H9 (cell line): Measurements from ENCODE around the gene INPP5E. TPM values are rescaled to one million over a fixed set of nuclear protein-coding genes. Genes with fewer than 3 reads are reported as not detected.

Experiments used
- DNase-seq: peaks from one replicate; pipeline ENCODE4 v3.0.0-alpha.2; 2017
- H2AFZ ChIP-seq: one replicate; pipeline ENCODE4 v1.6.1; 2013; ENCODE audit warnings: mild to moderate bottlenecking, low read length, control low read depth, moderate library complexity
- H2AK5ac ChIP-seq: 2 replicates; pipeline ENCODE4 v1.6.1; 2013; ENCODE audit warnings: low read length, control low read depth, mixed read lengths; ENCODE audit not compliant: insufficient read length
- H2BK120ac ChIP-seq: one replicate; pipeline ENCODE4 v1.6.1; 2013; ENCODE audit warnings: low read depth, mild to moderate bottlenecking, low read length, control low read depth, inconsistent platforms; ENCODE audit not compliant: poor library complexity, severe bottlenecking
- H2BK12ac ChIP-seq: 2 replicates; pipeline ENCODE4 v1.6.1; 2013; ENCODE audit warnings: low read length, control low read depth, mixed read lengths, low read depth; ENCODE audit not compliant: insufficient read length
- H2BK15ac ChIP-seq: 2 replicates; pipeline ENCODE4 v1.6.1; 2013; ENCODE audit warnings: low read depth, low read length, control low read depth
- H2BK20ac ChIP-seq: one replicate; pipeline ENCODE4 v1.6.1; 2013; ENCODE audit warnings: low read depth, mild to moderate bottlenecking, low read length, control low read depth, inconsistent platforms; ENCODE audit not compliant: poor library complexity, severe bottlenecking
- H2BK5ac ChIP-seq: 2 replicates; pipeline ENCODE4 v1.6.1; 2013; ENCODE audit warnings: low read length, control low read depth, mixed read lengths; ENCODE audit not compliant: insufficient read length
- H3K14ac ChIP-seq: 2 replicates; pipeline ENCODE4 v1.6.1; 2013; ENCODE audit warnings: low read length, control low read depth; ENCODE audit not compliant: insufficient read depth
- H3K18ac ChIP-seq: 2 replicates; pipeline ENCODE4 v1.6.1; 2013; ENCODE audit warnings: low read depth, mild to moderate bottlenecking, mixed read lengths, low read length, control low read depth; ENCODE audit not compliant: insufficient read length
- H3K23ac ChIP-seq: 2 replicates; pipeline ENCODE4 v1.6.1; 2013; ENCODE audit warnings: low read length, control low read depth, mixed read lengths, low read depth; ENCODE audit not compliant: insufficient read length
- H3K23me2 ChIP-seq: 2 replicates; pipeline ENCODE4 v1.6.1; 2013; ENCODE audit warnings: low read depth, mild to moderate bottlenecking, mixed read lengths, low read length, control low read depth; ENCODE audit not compliant: insufficient read length, poor library complexity, severe bottlenecking
- H3K27ac ChIP-seq: 2 replicates; pipeline ENCODE4 v1.5.1; 2013; ENCODE audit warnings: low read length, control low read depth, mixed read lengths, low read depth; ENCODE audit not compliant: insufficient read length
- H3K27me3 ChIP-seq: 2 replicates; pipeline ENCODE4 v1.6.1; 2013; ENCODE audit warnings: low read length, control low read depth, inconsistent platforms; ENCODE audit not compliant: insufficient read depth
- H3K4ac ChIP-seq: 2 replicates; pipeline ENCODE4 v1.6.1; 2013; ENCODE audit warnings: low read depth, mild to moderate bottlenecking, control low read depth, inconsistent platforms, low read length, moderate library complexity
- H3K4me1 ChIP-seq: 2 replicates; pipeline ENCODE4 v1.6.1; 2013; ENCODE audit warnings: low read length, control low read depth, inconsistent platforms; ENCODE audit not compliant: insufficient read depth
- H3K4me2 ChIP-seq: 2 replicates; pipeline ENCODE4 v1.6.1; 2013; ENCODE audit warnings: low read length, control low read depth, mixed read lengths; ENCODE audit not compliant: insufficient read length, insufficient read depth
- H3K56ac ChIP-seq: 2 replicates; pipeline ENCODE4 v1.6.1; 2013; ENCODE audit warnings: low read depth, mild to moderate bottlenecking, mixed read lengths, low read length, control low read depth; ENCODE audit not compliant: insufficient read length
- H3K79me1 ChIP-seq: 2 replicates; pipeline ENCODE4 v1.6.1; 2013; ENCODE audit warnings: low read depth, mild to moderate bottlenecking, moderate library complexity, low read length, control low read depth, inconsistent platforms; ENCODE audit not compliant: insufficient read depth, poor library complexity, severe bottlenecking
- H3K79me2 ChIP-seq: 2 replicates; pipeline ENCODE4 v1.6.1; 2013; ENCODE audit warnings: low read length, control low read depth, inconsistent platforms; ENCODE audit not compliant: insufficient read depth
- H3K9ac ChIP-seq: 2 replicates; pipeline ENCODE4 v1.6.1; 2013; ENCODE audit warnings: low read length, control low read depth, mixed read lengths; ENCODE audit not compliant: insufficient read length; ENCODE audit errors: extremely low read depth
- H3K9me3 ChIP-seq: one replicate; pipeline ENCODE4 v1.6.1; 2013; ENCODE audit warnings: low read depth, low read length, inconsistent platforms; ENCODE audit not compliant: control insufficient read depth
- H3T11ph ChIP-seq: one replicate; pipeline ENCODE4 v1.6.1; 2013; ENCODE audit warnings: mild to moderate bottlenecking, low read length, control low read depth, inconsistent platforms
- H4K20me1 ChIP-seq: one replicate; pipeline ENCODE4 v1.6.1; 2013; ENCODE audit not compliant: control insufficient read depth, insufficient read length, insufficient read depth
- H4K5ac ChIP-seq: 2 replicates; pipeline ENCODE4 v1.6.1; 2013; ENCODE audit warnings: low read depth, mild to moderate bottlenecking, mixed read lengths, low read length, control low read depth; ENCODE audit not compliant: insufficient read length
- H4K8ac ChIP-seq: replicated peaks from 2 replicates; pipeline ENCODE4 v1.6.1; 2013; ENCODE audit warnings: low read length, control low read depth, mixed read lengths, low read depth; ENCODE audit not compliant: insufficient read length
- H4K91ac ChIP-seq: 2 replicates; pipeline ENCODE4 v1.6.1; 2013; ENCODE audit warnings: low read depth, mild to moderate bottlenecking, moderate library complexity, mixed read lengths, low read length, control low read depth; ENCODE audit not compliant: insufficient read length
- H3K27ac Mint-ChIP-seq, 3 experiments: 2 replicates in 2 of 3; 3 replicates in 1 of 3; pipeline ENCODE4 v1.8.0; 2020 to 2021; ENCODE audit warnings: mixed read lengths in 3 of 3, mild to moderate bottlenecking in 1 of 3, moderate library complexity in 1 of 3
- H3K27me3 Mint-ChIP-seq: 2 replicates; pipeline ENCODE4 v1.8.0; 2021; ENCODE audit warnings: low read depth, mild to moderate bottlenecking, moderate library complexity, mixed read lengths
- H3K36me3 Mint-ChIP-seq, 3 experiments: 2 replicates in 2 of 3; 3 replicates in 1 of 3; pipeline ENCODE4 v1.8.0; 2020 to 2021; ENCODE audit warnings: low read depth in 3 of 3, mixed read lengths in 3 of 3; ENCODE audit not compliant: insufficient read depth in 1 of 3
- H3K4me1 Mint-ChIP-seq, 2 experiments: 2 replicates each; pipeline ENCODE4 v1.8.0; 2020; ENCODE audit warnings: mixed read lengths in 2 of 2
- H3K4me3 Mint-ChIP-seq, 2 experiments: 2 replicates in 1 of 2; 3 replicates in 1 of 2; pipeline ENCODE4 v1.8.0; 2020 to 2021; ENCODE audit warnings: mild to moderate bottlenecking in 2 of 2, mixed read lengths in 2 of 2, moderate library complexity in 1 of 2
- H3K9me3 Mint-ChIP-seq, 2 experiments: 2 replicates in 1 of 2; 3 replicates in 1 of 2; pipeline ENCODE4 v1.8.0; 2020; ENCODE audit warnings: mild to moderate bottlenecking in 2 of 2, mixed read lengths in 2 of 2, moderate library complexity in 1 of 2
- CTCF ChIP-seq: fragments of 200-600 bp; sonication (generic); conservative IDR thresholded peaks from 3 replicates; pipeline ENCODE4 v1.8.0; 2021; ENCODE audit warnings: antibody characterized with exemption, mild to moderate bottlenecking
- WGBS: extraction: QIAGEN DNeasy Blood & Tissue Kit; methylation state at CpG from one replicate; pipeline ENCODE4 v1.1.7; 2013; ENCODE audit warnings: missing lambda C conversion rate, low lambda C conversion rate, mixed read lengths; ENCODE audit not compliant: insufficient read length; ENCODE audit errors: extremely low coverage; 5-methylcytosine and 5-hydroxymethylcytosine counted together
- total RNA-seq: library from RNA; stranded (reverse); gene quantifications from 2 replicates; pipeline ENCODE4 v1.2.1, GENCODE V29; 2021

INPP5E gene
- total RNA-seq, 1 experiment from 2014 or later: 21.0 TPM

GRCh38 chr9:136397643-136398042, 42.0 kb downstream of the INPP5E start:
- no peak for TF ChIP-seq CTCF
- no peaks in the 10 kb centered on the region for H3K9me3 ChIP-seq
- no peak overlapping the region for H3K9ac ChIP-seq
- no peak overlapping the region for H4K91ac ChIP-seq
- H3T11ph ChIP-seq: no peak overlapping the region
- no peak overlapping the region for H2BK5ac ChIP-seq
- no CpG with 5 or more reads among the region's 6 CpGs for WGBS
- H3K18ac ChIP-seq: no peak overlapping the region
- H2BK120ac ChIP-seq: no peak overlapping the region
- no peak overlapping the region for H3K27ac ChIP-seq
- H4K8ac ChIP-seq: no peak overlapping the region
- no peaks in the 10 kb centered on the region for H4K20me1 ChIP-seq
- H3K79me1 ChIP-seq: peaks cover 7% of the 10 kb centered on the region
- DNase-seq: no peak
- H2BK15ac ChIP-seq: no peak overlapping the region
- H3K36me3 Mint-ChIP-seq: peaks cover 25 to 65% (median 56%) of the 10 kb centered on the region in 3 experiments
- no peak overlapping the region for H4K5ac ChIP-seq
- H3K27me3 Mint-ChIP-seq: no peaks in the 10 kb centered on the region
- H2AK5ac ChIP-seq: no peak overlapping the region
- no peak overlapping the region for H2BK12ac ChIP-seq
- H3K4me3 Mint-ChIP-seq: no peak overlapping the region
- no peaks in the 10 kb centered on the region for H3K4me1 ChIP-seq
- peaks cover 11 to 12% of the 10 kb centered on the region in 2 experiments for H3K4me1 Mint-ChIP-seq
- no peak overlapping the region for H3K4ac ChIP-seq
- H3K14ac ChIP-seq: no peak overlapping the region
- H3K23me2 ChIP-seq: peaks cover 6% of the 10 kb centered on the region
- H3K27ac Mint-ChIP-seq: no peak overlapping the region
- H2BK20ac ChIP-seq: no peak overlapping the region
- no peaks in the 10 kb centered on the region for H3K9me3 Mint-ChIP-seq
- no peak overlapping the region for H2AFZ ChIP-seq
- H3K27me3 ChIP-seq: no peaks in the 10 kb centered on the region
- no peak overlapping the region for H3K4me2 ChIP-seq
- no peak overlapping the region for H3K23ac ChIP-seq
- H3K56ac ChIP-seq: no peak overlapping the region
- peaks cover 12% of the 10 kb centered on the region; the same call in 1 of the 2 replicates for H3K79me2 ChIP-seq
